Fibroblast of lung (primary cell): ENCODE results near the gene NKX3-2. TPM values are rescaled to one million over a fixed set of nuclear protein-coding genes. Genes with fewer than 3 reads are reported as not detected.

Experiments used
- DNase-seq, 2 donors: peaks; one replicate each; pipeline versions ENCODE4 v3.0.0 to v3.0.0-alpha.2; 2010; ENCODE audit warnings: low read depth in 2 of 2
- H2AFZ ChIP-seq: 2 replicates; pipeline ENCODE4 v1.5.1; 2012; ENCODE audit warnings: low read length, control low read depth, inconsistent platforms
- H3K27ac ChIP-seq: 2 replicates; pipeline ENCODE4 v1.5.1; 2011; ENCODE audit warnings: low read length, control low read depth; ENCODE audit not compliant: insufficient read depth
- H3K27me3 ChIP-seq: 2 replicates; pipeline ENCODE4 v1.5.1; 2011; ENCODE audit warnings: mild to moderate bottlenecking, low read length; ENCODE audit not compliant: control insufficient read depth, insufficient read depth
- H3K36me3 ChIP-seq: 2 replicates; pipeline ENCODE4 v1.5.1; 2011; ENCODE audit warnings: low read length; ENCODE audit not compliant: control insufficient read depth, insufficient read depth
- H3K4me1 ChIP-seq: 2 replicates; pipeline ENCODE4 v1.5.1; 2011; ENCODE audit warnings: low read length; ENCODE audit not compliant: control insufficient read depth, insufficient read depth; ENCODE audit errors: extremely low read depth
- H3K4me2 ChIP-seq: 2 replicates; pipeline ENCODE4 v1.5.1; 2011; ENCODE audit warnings: low read length, control low read depth; ENCODE audit not compliant: insufficient read depth; ENCODE audit errors: extremely low read depth
- H3K4me3 ChIP-seq, 4 experiments: fragments of 200-600 bp in 1 of 4; sonication (generic) in 1 of 4; replicated peaks in 1 of 4; 2 replicates each; pipeline ENCODE4 v1.5.1; 2011 to 2016; ENCODE audit warnings: low read length in 4 of 4, low read depth in 3 of 4, mild to moderate bottlenecking in 3 of 4, control low read depth in 2 of 4, inconsistent platforms in 1 of 4, mixed read lengths in 1 of 4; ENCODE audit not compliant: insufficient read depth in 1 of 4; ENCODE audit errors: control extremely low read depth in 1 of 4
- H3K79me2 ChIP-seq: 2 replicates; pipeline ENCODE4 v1.5.1; 2012; ENCODE audit warnings: mild to moderate bottlenecking, low read length, inconsistent platforms; ENCODE audit not compliant: control insufficient read depth, insufficient read depth
- H3K9ac ChIP-seq: 2 replicates; pipeline ENCODE4 v1.5.1; 2011; ENCODE audit warnings: mild to moderate bottlenecking, low read length, control low read depth; ENCODE audit not compliant: insufficient read depth
- H3K9me3 ChIP-seq: 2 replicates; pipeline ENCODE4 v1.5.1; 2012; ENCODE audit warnings: low read depth, low read length; ENCODE audit not compliant: control insufficient read depth, insufficient read depth
- H4K20me1 ChIP-seq: 2 replicates; pipeline ENCODE4 v1.5.1; 2011; ENCODE audit warnings: low read length; ENCODE audit not compliant: control insufficient read depth, insufficient read depth; ENCODE audit errors: extremely low read depth
- EZH2 ChIP-seq: IDR thresholded peaks from 2 replicates; pipeline ENCODE4 v1.5.1; 2012; ENCODE audit warnings: low read length, control low read depth, mild to moderate bottlenecking; ENCODE audit errors: missing control alignments
- polyA plus RNA-seq, 2 donors: library from polyadenylated mRNA; depleted of rRNA in 1 of 2; stranded (reverse) in 1 of 2; unstranded in 1 of 2; fragments of >200 nt; gene quantifications; 2 replicates each; pipeline ENCODE4 v1.2.1, GENCODE V29; 2011 to 2012; ENCODE audit warnings: missing spikeins in 1 of 2
- total RNA-seq: library from RNA; depleted of rRNA; stranded (reverse); fragments of >200 nt; gene quantifications from 2 replicates; pipeline ENCODE4 v1.2.1, GENCODE V29; 2014
- TF ChIP-seq, protein P1 (sequence below), 2 donors: IDR thresholded peaks in 1 of 2; conservative IDR thresholded peaks in 1 of 2; 1 replicate in 1 of 2; 2 replicates in 1 of 2; pipeline ENCODE4 v1.5.1; 2011 to 2012; ENCODE audit warnings: low read length in 2 of 2, control low read depth in 1 of 2, inconsistent platforms in 1 of 2, low read depth in 1 of 2, mild to moderate bottlenecking in 1 of 2

Gene NKX3-2
- total and polyA plus RNA-seq, 2 donors (not counting 1 experiment from before 2014, with no cell fraction given), result 0.24 to 1.3 TPM

DNA sequence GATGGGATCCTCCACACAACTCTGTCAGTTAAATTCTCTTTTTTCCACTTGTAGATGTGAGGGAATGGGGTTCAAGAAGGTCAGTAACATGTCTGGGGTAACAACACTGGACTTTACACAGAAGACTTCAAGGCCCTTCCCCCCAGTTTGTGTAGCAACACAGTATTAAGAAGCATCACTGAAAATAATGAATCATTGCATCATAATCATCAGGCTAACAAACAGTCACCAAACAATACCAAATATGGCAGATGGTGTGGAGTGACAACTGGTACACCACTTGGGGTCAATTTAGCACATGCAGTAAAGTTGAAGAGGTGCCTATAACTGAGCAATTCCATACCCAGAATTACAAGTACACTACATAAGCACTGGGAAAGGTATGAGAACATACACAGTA is 44.6 kb upstream of the NKX3-2 start:
- no peaks in the 10 kb centered on the region for H3K27me3 ChIP-seq
- peaks cover 9% of the 10 kb centered on the region for H3K36me3 ChIP-seq
- TF ChIP-seq EZH2, result no peak
- TF ChIP-seq, protein P1, sequence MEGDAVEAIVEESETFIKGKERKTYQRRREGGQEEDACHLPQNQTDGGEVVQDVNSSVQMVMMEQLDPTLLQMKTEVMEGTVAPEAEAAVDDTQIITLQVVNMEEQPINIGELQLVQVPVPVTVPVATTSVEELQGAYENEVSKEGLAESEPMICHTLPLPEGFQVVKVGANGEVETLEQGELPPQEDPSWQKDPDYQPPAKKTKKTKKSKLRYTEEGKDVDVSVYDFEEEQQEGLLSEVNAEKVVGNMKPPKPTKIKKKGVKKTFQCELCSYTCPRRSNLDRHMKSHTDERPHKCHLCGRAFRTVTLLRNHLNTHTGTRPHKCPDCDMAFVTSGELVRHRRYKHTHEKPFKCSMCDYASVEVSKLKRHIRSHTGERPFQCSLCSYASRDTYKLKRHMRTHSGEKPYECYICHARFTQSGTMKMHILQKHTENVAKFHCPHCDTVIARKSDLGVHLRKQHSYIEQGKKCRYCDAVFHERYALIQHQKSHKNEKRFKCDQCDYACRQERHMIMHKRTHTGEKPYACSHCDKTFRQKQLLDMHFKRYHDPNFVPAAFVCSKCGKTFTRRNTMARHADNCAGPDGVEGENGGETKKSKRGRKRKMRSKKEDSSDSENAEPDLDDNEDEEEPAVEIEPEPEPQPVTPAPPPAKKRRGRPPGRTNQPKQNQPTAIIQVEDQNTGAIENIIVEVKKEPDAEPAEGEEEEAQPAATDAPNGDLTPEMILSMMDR (conservative IDR thresholded peaks at IDR 0.05 in 1 of 2, IDR thresholded peaks at IDR 0.05 in 1 of 2; ENCODE audit: low read depth in 1 of 2, low read length in 2 of 2), result no peak
- no peaks in the 10 kb centered on the region for H3K9me3 ChIP-seq
- no peaks in the 10 kb centered on the region for H3K4me1 ChIP-seq
- no peaks in the 10 kb centered on the region for H3K79me2 ChIP-seq
- H3K27ac ChIP-seq, result no peak overlapping the region
- no peak for DNase-seq
- H3K4me3 ChIP-seq, result no peak overlapping the region
- H2AFZ ChIP-seq, result no peak overlapping the region
- no peak overlapping the region for H3K4me2 ChIP-seq
- H4K20me1 ChIP-seq, result no peaks in the 10 kb centered on the region
- H3K9ac ChIP-seq, result no peak overlapping the region

DNA sequence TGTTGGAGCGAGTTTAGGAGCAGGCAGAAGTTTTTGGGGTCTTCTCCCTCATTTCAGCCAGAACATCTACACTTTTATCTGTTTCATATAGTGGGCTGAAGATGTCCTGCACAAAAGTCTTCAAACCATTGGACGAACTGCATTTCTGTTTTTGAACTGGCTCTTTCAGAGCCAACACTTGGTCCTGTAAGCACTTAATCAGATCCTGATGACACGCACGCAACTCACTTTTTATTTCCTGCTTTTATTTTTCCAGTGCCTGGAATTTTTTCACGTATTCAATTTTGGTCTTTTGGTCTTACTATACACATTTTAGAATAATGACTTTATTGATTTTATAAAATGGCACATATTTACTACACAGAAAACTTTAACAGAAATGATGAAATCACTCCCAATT is 40.2 kb upstream of the NKX3-2 start:
- no peak overlapping the region for H2AFZ ChIP-seq
- TF ChIP-seq EZH2, result no peak
- TF ChIP-seq, protein P1 (conservative IDR thresholded peaks at IDR 0.05 in 1 of 2, IDR thresholded peaks at IDR 0.05 in 1 of 2; ENCODE audit: low read depth in 1 of 2, low read length in 2 of 2), result no peak
- H3K4me2 ChIP-seq, result no peak overlapping the region
- no peak overlapping the region for H3K4me3 ChIP-seq
- no peaks in the 10 kb centered on the region for H3K4me1 ChIP-seq
- H3K27me3 ChIP-seq, result no peaks in the 10 kb centered on the region
- peaks cover 8% of the 10 kb centered on the region for H3K36me3 ChIP-seq
- no peak overlapping the region for H3K27ac ChIP-seq
- H3K9ac ChIP-seq, result no peak overlapping the region
- no peaks in the 10 kb centered on the region for H4K20me1 ChIP-seq
- no peak for DNase-seq
- no peaks in the 10 kb centered on the region for H3K9me3 ChIP-seq
- H3K79me2 ChIP-seq, result no peaks in the 10 kb centered on the region

DNA sequence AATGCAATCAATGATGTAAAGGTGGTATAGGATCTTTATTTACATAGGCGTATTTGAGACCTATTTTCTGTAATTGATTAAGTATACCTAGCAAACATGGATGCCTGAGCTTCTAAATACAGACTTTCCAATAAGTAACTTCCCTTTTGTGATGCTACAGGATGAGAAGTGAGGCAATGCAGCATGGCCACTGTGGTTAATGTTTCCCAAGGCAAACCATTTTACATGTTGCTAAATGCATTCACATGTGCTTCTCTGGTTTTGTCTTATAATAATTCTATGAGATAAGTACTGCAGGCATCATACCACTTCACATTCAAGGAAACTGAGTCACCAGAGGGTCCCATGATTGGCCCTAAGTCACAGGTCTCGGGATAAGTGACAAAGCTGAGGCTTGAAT is 35.7 kb upstream of the NKX3-2 start:
- TF ChIP-seq, protein P1 (conservative IDR thresholded peaks at IDR 0.05 in 1 of 2, IDR thresholded peaks at IDR 0.05 in 1 of 2; ENCODE audit: low read depth in 1 of 2, low read length in 2 of 2), result no peak
- no peak for TF ChIP-seq EZH2
- DNase-seq, result no peak
- Histone ChIP-seq H4K20me1 (no peaks in the 10 kb centered on the region), H3K79me2 (no peaks in the 10 kb centered on the region), H2AFZ (no peak overlapping the region), H3K27ac (no peak overlapping the region), H3K4me1 (no peaks in the 10 kb centered on the region), H3K4me2 (no peak overlapping the region), H3K9ac (no peak overlapping the region), H3K4me3 (no peak overlapping the region), H3K36me3 (peaks cover 4% of the 10 kb centered on the region), H3K9me3 (no peaks in the 10 kb centered on the region), H3K27me3 (no peaks in the 10 kb centered on the region)
